ENCODE measurements around the gene QARS1. TPM values are rescaled to one million over a fixed set of nuclear protein-coding genes. Genes with fewer than 3 reads are reported as not detected.
A peak's percentile ranks its signal among the peaks of the same experiment; 100 is the strongest.

Gene QARS1
- total RNA-seq, 1 donor from 2014 or later: 342 TPM

DNA sequence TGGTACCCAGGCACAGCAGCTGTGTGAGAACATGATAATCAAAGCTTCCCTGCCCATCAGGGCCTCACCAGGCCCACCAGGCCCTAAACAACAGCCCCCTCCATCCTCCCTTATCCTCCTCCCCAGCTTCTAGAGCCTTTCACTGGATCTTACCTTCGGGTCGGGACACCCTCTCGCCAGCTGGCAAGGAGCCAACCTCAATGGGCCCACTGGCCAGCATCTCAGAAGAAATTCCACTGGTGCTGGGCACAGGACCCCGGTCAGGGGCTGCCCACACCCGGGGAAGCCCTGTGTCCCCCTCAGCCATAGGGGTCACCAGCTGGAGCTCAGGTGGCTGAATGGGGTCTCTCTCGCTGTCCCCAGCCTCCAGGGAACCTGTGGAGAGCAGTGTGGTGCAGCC, 6.8 kb upstream of the QARS1 start:
- intact Hi-C loops (cut with micrococcal nuclease): no loop called here
- peaks cover 74% of the 10 kb centered on the region for H3K36me3 Mint-ChIP-seq (ENCODE audit: low read depth)
- TF ChIP-seq, protein P1, sequence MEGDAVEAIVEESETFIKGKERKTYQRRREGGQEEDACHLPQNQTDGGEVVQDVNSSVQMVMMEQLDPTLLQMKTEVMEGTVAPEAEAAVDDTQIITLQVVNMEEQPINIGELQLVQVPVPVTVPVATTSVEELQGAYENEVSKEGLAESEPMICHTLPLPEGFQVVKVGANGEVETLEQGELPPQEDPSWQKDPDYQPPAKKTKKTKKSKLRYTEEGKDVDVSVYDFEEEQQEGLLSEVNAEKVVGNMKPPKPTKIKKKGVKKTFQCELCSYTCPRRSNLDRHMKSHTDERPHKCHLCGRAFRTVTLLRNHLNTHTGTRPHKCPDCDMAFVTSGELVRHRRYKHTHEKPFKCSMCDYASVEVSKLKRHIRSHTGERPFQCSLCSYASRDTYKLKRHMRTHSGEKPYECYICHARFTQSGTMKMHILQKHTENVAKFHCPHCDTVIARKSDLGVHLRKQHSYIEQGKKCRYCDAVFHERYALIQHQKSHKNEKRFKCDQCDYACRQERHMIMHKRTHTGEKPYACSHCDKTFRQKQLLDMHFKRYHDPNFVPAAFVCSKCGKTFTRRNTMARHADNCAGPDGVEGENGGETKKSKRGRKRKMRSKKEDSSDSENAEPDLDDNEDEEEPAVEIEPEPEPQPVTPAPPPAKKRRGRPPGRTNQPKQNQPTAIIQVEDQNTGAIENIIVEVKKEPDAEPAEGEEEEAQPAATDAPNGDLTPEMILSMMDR (IDR thresholded peaks at IDR 0.05): no peak

DNA sequence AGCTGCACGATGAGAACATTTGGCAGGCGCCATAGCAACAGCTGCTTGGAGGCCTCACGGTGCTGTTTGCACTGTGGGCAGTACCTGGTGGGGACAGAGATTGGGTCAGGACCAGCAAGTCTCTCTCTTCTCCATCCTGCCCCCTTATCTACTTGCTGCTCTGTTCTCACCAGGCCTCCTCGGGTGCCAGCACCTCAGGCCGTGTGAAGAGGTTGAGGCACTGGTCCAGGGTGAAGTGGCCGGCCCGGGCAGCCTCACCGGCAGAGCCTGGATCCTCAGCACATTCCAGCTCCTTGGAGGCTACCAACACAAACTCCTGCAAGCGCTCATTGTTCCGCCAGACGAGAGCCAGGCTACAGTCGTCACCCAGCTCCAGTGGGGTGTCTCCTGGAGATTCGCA, 6.2 kb upstream of the QARS1 start:
- H3K27ac Mint-ChIP-seq: no peak overlapping the region
- no peaks in the 10 kb centered on the region for H3K9me3 Mint-ChIP-seq
- ChIA-PET POLR2A (interaction anchor here (0.9 kb wide), 1 partner anchor 17 kb away, joined by 3 read pairs; the partner anchor contains the start of gene QRICH1), CTCF (no interaction called here)
- TF ChIP-seq, protein P1 (IDR thresholded peaks at IDR 0.05): no peak
- peaks cover 3% of the 10 kb centered on the region for H3K4me1 Mint-ChIP-seq
- no peaks in the 10 kb centered on the region for H3K27me3 Mint-ChIP-seq
- H3K36me3 Mint-ChIP-seq (ENCODE audit: low read depth): peaks cover 68% of the 10 kb centered on the region
- no peak overlapping the region for H3K4me3 Mint-ChIP-seq
- DNase-seq (no peak), ATAC-seq (ENCODE audit: low read depth) (no peak)
- intact Hi-C loops (cut with micrococcal nuclease): no loop called here

More for the DNA sequence above, 6.8 kb upstream of the QARS1 start:
- ChIA-PET CTCF (no interaction called here), POLR2A (interaction anchor here (0.9 kb wide), 1 partner anchor 18 kb away, joined by 3 read pairs; the partner anchor contains the start of gene QRICH1)
- Mint-ChIP-seq H3K27me3 (no peaks in the 10 kb centered on the region), H3K9me3 (no peaks in the 10 kb centered on the region), H3K4me3 (no peak overlapping the region), H3K4me1 (no peaks in the 10 kb centered on the region), H3K27ac (no peak overlapping the region)
- no peak for DNase-seq
- no peak for ATAC-seq (ENCODE audit: low read depth)

DNA sequence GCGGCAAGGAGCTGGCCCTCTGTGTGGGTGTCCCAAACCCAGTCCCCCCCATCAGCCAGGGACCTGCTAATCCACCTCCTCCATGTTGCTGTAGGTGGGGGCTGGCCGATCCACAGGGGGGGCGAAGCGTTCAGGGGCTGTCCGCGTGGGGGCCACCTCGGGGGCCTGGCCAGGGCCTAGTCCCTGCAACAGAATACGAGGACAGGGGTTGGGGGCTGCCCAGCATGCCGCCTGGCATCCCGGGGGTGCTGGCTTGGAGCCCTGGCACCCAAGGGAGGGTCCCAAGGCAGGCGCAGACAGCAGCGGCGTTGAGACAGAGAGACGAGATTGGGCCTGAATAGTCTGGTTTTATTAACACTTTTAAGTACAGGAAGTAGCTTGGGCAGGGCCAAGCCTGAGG, 3.8 kb upstream of the QARS1 start:
- Mint-ChIP-seq H3K27me3 (no peaks in the 10 kb centered on the region), H3K27ac (no peak overlapping the region), H3K4me1 (peaks cover 25% of the 10 kb centered on the region), H3K9me3 (no peaks in the 10 kb centered on the region), H3K36me3 (ENCODE audit: low read depth) (peaks cover 54% of the 10 kb centered on the region), H3K4me3 (no peak overlapping the region)
- DNase-seq: no peak
- ChIA-PET POLR2A (interaction anchor here (1.6 kb wide), 1 partner anchor 14 kb away, joined by 4 read pairs; the partner anchor contains the start of gene QRICH1), CTCF (no interaction called here)
- TF ChIP-seq, protein P1 (IDR thresholded peaks at IDR 0.05): no peak
- no peak for ATAC-seq (ENCODE audit: low read depth)
- intact Hi-C loops (cut with micrococcal nuclease): no loop called here

DNA sequence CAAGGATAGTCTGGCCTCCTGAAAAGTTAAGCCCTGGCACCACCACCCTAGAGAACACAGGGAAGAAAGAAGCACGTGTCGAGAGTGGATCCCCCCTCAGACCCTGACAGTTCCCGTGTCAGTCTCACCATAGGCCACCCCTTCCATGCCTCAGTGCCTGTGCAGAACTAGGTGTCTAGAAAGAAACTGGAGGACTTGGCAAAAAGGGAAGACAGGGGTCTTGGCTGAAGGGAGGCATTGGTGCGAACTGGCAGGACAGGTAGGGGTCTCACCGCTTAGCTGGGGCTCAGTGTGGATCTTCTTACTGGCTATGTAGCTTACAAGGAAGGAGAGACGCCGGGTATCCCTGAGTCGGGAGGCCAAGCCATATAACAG, 518 bp downstream of the QARS1 start:
- Mint-ChIP-seq H3K27me3 (no peaks in the 10 kb centered on the region), H3K9me3 (no peaks in the 10 kb centered on the region), H3K27ac (peak overlapping the region; percentile 97), H3K4me1 (peaks cover 28% of the 10 kb centered on the region), H3K4me3 (peak overlapping the region; percentile 98), H3K36me3 (ENCODE audit: low read depth) (peaks cover 54% of the 10 kb centered on the region)
- DNase-seq (no peak), ATAC-seq (ENCODE audit: low read depth) (no peak)
- ChIA-PET POLR2A (interaction anchor here (0.6 to 5.4 kb wide), 6 partner anchors 10 to 1138 kb away, joined by 3 to 57 read pairs (median 8); partner anchors contain the start of genes IMPDH2, NDUFAF3, QRICH1 and USP19), CTCF (interaction anchor here (1.0 kb wide), 1 partner anchor 10 kb away, joined by 5 read pairs; the partner anchor contains the start of gene QRICH1)
- intact Hi-C loops (cut with micrococcal nuclease): loop anchor here (1.0 kb wide), 3 partner anchors 10 to 236 kb away; partner anchors contain the start of genes QRICH1, USP19 and USP4
- TF ChIP-seq, protein P1 (IDR thresholded peaks at IDR 0.05): no peak

DNA sequence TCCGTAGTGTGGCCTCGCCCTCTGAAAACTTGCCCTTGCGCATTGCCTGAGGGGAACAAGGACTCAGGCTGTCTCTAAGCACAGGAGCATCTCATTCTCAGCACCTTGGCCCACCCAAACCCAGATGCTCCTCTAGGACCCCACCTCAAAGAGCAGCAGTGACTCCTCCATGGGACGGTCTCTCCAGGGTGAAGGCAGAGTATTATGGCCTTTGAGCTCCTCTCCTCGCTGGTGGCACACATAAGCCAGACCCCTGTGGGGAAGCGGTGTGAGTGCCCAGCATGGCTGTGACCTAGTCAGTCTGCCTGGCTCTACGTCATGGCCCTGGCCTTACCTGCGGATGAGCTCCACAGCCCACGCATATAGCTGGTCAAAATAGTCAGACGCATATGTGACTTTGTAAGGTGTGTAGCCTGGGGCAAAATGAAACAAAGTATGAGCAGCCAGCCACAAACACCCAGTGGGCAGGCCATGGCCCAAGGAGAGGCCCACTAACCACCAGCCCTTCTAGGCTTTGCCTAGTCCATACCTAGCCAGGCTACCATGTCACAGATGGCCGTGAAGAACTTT, 4.4 kb downstream of the QARS1 start:
- TF ChIP-seq, protein P1 (IDR thresholded peaks at IDR 0.05): no peak
- H3K36me3 Mint-ChIP-seq (ENCODE audit: low read depth): peaks cover 68% of the 10 kb centered on the region
- ChIA-PET POLR2A (interaction anchor here (0.9 to 1.1 kb wide), 2 partner anchors 21 kb away, joined by 3 to 5 read pairs; partner anchors contain the start of gene USP19), CTCF (no interaction called here)
- H3K4me3 Mint-ChIP-seq: no peak overlapping the region
- H3K27ac Mint-ChIP-seq: no peak overlapping the region
- no peak for DNase-seq
- intact Hi-C loops (cut with micrococcal nuclease): no loop called here
- no peak for ATAC-seq (ENCODE audit: low read depth)
- H3K4me1 Mint-ChIP-seq: peaks cover 20% of the 10 kb centered on the region
- no peaks in the 10 kb centered on the region for H3K27me3 Mint-ChIP-seq
- no peaks in the 10 kb centered on the region for H3K9me3 Mint-ChIP-seq

Data from activated B cell treated with CpG ODN at 0.5 μM for 24 hours (primary cell).